ENCODE measurements around the gene RAI1. TPM values are rescaled to one million over a fixed set of nuclear protein-coding genes. Genes with fewer than 3 reads are reported as not detected.

The RAI1 gene
- total RNA-seq, 1 donor from 2014 or later = 39.1 TPM

DNA sequence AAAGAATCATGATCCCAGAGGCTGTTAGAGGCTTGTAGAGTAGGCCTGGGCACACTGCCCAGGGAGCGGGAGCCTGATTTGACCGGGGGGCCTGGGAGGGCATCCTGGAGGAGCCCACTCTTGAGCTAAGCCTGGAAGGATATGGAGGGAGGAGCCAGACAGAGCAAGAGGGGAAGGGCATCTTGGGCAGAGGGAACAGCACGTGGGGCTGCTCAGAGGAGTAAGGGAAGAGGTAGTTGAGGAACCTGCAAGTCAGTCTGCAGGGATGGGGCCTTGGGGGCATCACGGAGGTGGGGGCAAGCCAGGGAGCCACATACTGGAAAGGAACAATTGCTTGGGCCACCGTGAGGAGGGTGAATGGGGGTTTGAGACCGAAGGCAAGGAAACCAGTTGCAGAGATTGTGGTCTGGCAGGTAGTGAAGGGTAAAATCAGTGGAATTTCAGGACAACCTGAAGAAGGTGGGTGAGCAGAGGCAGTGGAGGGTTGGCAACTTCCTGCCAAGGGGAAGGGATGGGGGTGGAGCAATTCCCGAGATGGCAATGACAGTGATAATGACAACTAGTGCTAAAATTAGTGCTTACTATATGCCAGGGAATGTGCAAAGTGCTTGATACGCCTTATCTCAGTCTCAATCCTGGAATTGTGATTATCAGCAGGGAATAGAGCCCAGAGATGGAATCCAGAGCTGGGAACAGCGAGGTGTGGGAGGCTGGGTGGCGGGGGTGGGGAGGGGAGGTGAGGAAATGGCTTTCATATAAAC, 9.7 kb upstream of the RAI1 start:
- TF ChIP-seq, protein P1, sequence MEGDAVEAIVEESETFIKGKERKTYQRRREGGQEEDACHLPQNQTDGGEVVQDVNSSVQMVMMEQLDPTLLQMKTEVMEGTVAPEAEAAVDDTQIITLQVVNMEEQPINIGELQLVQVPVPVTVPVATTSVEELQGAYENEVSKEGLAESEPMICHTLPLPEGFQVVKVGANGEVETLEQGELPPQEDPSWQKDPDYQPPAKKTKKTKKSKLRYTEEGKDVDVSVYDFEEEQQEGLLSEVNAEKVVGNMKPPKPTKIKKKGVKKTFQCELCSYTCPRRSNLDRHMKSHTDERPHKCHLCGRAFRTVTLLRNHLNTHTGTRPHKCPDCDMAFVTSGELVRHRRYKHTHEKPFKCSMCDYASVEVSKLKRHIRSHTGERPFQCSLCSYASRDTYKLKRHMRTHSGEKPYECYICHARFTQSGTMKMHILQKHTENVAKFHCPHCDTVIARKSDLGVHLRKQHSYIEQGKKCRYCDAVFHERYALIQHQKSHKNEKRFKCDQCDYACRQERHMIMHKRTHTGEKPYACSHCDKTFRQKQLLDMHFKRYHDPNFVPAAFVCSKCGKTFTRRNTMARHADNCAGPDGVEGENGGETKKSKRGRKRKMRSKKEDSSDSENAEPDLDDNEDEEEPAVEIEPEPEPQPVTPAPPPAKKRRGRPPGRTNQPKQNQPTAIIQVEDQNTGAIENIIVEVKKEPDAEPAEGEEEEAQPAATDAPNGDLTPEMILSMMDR (IDR thresholded peaks at IDR 0.05; ENCODE audit: insufficient read depth, low read depth, low read length) = no peak
- TF ChIP-seq EZH2 (IDR thresholded peaks at IDR 0.05; ENCODE audit: insufficient read depth, low read length) = no peak
- Mint-ChIP-seq H3K4me3 (ENCODE audit: unreplicated experiment) (no peak overlapping the region), H3K27ac (ENCODE audit: unreplicated experiment) (no peak overlapping the region), H3K27me3 (ENCODE audit: low read depth, unreplicated experiment) (peaks cover 20% of the 10 kb centered on the region), H3K4me1 (ENCODE audit: low read depth, unreplicated experiment) (peaks cover 31% of the 10 kb centered on the region), H3K9me3 (ENCODE audit: unreplicated experiment) (no peaks in the 10 kb centered on the region), H3K36me3 (ENCODE audit: low read depth, unreplicated experiment) (no peaks in the 10 kb centered on the region)
- Histone ChIP-seq H3K4me1 (ENCODE audit: insufficient read depth, low read length) (peaks cover 12% of the 10 kb centered on the region), H2AFZ (ENCODE audit: low read depth, low read length) (no peak overlapping the region), H3K4me3 (ENCODE audit: insufficient read depth, low read depth, low read length) (no peak overlapping the region), H3K9ac (ENCODE audit: low read length) (no peak overlapping the region), H3K27me3 (ENCODE audit: insufficient read depth, low read length) (no peaks in the 10 kb centered on the region), H4K20me1 (ENCODE audit: insufficient read depth, low read length) (no peaks in the 10 kb centered on the region), H3K9me3 (ENCODE audit: insufficient read depth, low read depth, low read length) (no peaks in the 10 kb centered on the region), H3K4me2 (ENCODE audit: low read length) (no peak overlapping the region), H3K36me3 (ENCODE audit: insufficient read depth, low read length) (no peaks in the 10 kb centered on the region), H3K27ac (ENCODE audit: low read depth, low read length) (no peak overlapping the region), H3K79me2 (ENCODE audit: insufficient read depth, low read length) (no peaks in the 10 kb centered on the region)
- DNase-seq (ENCODE audit: low read depth) = no peak
- FAIRE-seq = no peak

DNA sequence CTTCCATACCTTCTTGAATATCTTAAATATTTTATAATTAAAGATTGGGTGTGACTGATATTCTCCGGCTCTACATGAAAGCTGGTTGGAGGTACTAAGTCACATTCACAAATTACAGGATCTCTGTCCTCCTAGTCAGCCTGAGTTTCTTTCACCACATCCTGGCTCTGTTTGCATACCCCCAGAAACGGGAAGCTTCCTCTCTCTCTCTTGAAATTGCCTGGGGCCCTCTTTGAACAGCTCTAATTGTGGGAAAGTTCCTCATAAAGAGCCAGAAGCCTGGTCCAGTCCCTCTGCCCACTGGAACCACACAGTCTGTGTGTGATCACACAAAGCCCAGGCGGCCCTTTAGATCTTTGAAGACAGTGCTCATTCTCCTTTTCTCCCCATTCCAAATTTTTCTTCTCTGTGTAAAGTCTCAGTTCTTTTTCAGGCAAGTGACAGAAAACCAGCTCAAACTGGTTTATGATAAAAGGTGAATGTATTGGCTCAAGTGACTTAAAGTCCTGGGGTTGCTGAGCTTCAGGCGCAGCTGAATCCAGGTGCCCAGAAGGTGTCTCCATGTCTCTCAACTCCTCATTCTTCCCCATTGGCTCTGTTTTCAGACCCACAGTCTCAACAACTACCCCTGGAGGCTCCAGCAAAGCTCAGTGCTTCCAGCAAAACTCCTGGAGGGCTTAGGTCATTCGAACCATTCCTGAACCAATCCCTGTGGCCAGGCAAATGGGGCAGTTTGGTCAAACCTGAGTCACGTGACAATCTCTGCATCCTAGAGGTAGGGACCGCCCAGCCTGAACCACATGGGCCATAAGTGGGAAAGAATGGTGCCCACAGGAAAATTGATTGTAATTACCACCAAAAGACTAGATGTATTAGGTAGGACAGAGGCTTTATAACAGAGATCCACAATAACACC, 8.5 kb upstream of the RAI1 start:
- peaks cover 5% of the 10 kb centered on the region for H4K20me1 ChIP-seq (ENCODE audit: insufficient read depth, low read length)
- H3K27me3 Mint-ChIP-seq (ENCODE audit: low read depth, unreplicated experiment) = peaks cover 10% of the 10 kb centered on the region
- no peak for FAIRE-seq

More for the DNA sequence above, 8.5 kb upstream of the RAI1 start:
- Histone ChIP-seq H3K27ac (ENCODE audit: low read depth, low read length) (no peak overlapping the region), H2AFZ (ENCODE audit: low read depth, low read length) (no peak overlapping the region), H3K4me2 (ENCODE audit: low read length) (no peak overlapping the region), H3K4me1 (ENCODE audit: insufficient read depth, low read length) (peaks cover 12% of the 10 kb centered on the region), H3K27me3 (ENCODE audit: insufficient read depth, low read length) (no peaks in the 10 kb centered on the region), H3K9ac (ENCODE audit: low read length) (no peak overlapping the region), H3K36me3 (ENCODE audit: insufficient read depth, low read length) (no peaks in the 10 kb centered on the region), H3K4me3 (ENCODE audit: insufficient read depth, low read depth, low read length) (no peak overlapping the region), H3K9me3 (ENCODE audit: insufficient read depth, low read depth, low read length) (no peaks in the 10 kb centered on the region), H3K79me2 (ENCODE audit: insufficient read depth, low read length) (no peaks in the 10 kb centered on the region)
- Mint-ChIP-seq H3K4me3 (ENCODE audit: unreplicated experiment) (no peak overlapping the region), H3K27ac (ENCODE audit: unreplicated experiment) (no peak overlapping the region), H3K36me3 (ENCODE audit: low read depth, unreplicated experiment) (no peaks in the 10 kb centered on the region), H3K4me1 (ENCODE audit: low read depth, unreplicated experiment) (peaks cover 30% of the 10 kb centered on the region), H3K9me3 (ENCODE audit: unreplicated experiment) (no peaks in the 10 kb centered on the region)
- DNase-seq (ENCODE audit: low read depth) = no peak
- TF ChIP-seq, protein P1 (IDR thresholded peaks at IDR 0.05; ENCODE audit: insufficient read depth, low read depth, low read length) = no peak
- no peak for TF ChIP-seq EZH2 (IDR thresholded peaks at IDR 0.05; ENCODE audit: insufficient read depth, low read length)
